SKM-1 treated with dmso at 0.1 percent for 144 hours (cell line): ENCODE data around the gene DCP2.

ENCODE experiments used
- DNase-seq: peaks from one replicate; lab custom pipeline; 2025; ENCODE audit not compliant: unreplicated experiment; lab: John Stamatoyannopoulos, UW

The DCP2 gene

GRCh38 chr5:113017881-113018635 is 41.5 kb downstream of the DCP2 start:
- no peak for DNase-seq

GRCh38 chr5:113020461-113021273 is 44.1 kb downstream of the DCP2 start:
- no peak for DNase-seq

GRCh38 chr5:113022661-113023060 is 46.1 kb downstream of the DCP2 start:
- DNase-seq, result no peak

- DNase-seq, result no peak
Observed at GRCh38 chr5:113024076-113024697, 47.6 kb downstream of the DCP2 start.

- DNase-seq, result no peak
Observed at GRCh38 chr5:113025596-113025995, 49.0 kb downstream of the DCP2 start.

GRCh38 chr5:113026211-113026610 is 49.6 kb downstream of the DCP2 start:
- DNase-seq, result no peak

- no peak for DNase-seq
Observed at GRCh38 chr5:113027015-113027414, 50.4 kb downstream of the DCP2 start.

GRCh38 chr5:113027431-113027830 is 50.8 kb downstream of the DCP2 start:
- DNase-seq, result no peak

GRCh38 chr5:113029614-113030013 is 53.0 kb downstream of the DCP2 start:
- DNase-seq, result no peak

GRCh38 chr5:113031104-113031503 is 54.5 kb downstream of the DCP2 start:
- no peak for DNase-seq

GRCh38 chr5:113031557-113031956 is 55.0 kb downstream of the DCP2 start:
- DNase-seq, result no peak

GRCh38 chr5:113034182-113034773 is 57.7 kb downstream of the DCP2 start:
- DNase-seq, result no peak

- DNase-seq, result no peak
Observed at GRCh38 chr5:113035096-113035495, 58.5 kb downstream of the DCP2 start.

GRCh38 chr5:113036321-113036720 is 59.7 kb downstream of the DCP2 start:
- no peak for DNase-seq

GRCh38 chr5:113036826-113037225 is 60.2 kb downstream of the DCP2 start:
- DNase-seq, result no peak

GRCh38 chr5:113038136-113038535 is 61.5 kb downstream of the DCP2 start:
- no peak for DNase-seq

GRCh38 chr5:113038714-113039113 is 62.1 kb downstream of the DCP2 start:
- no peak for DNase-seq

- DNase-seq, result no peak
Observed at GRCh38 chr5:113039229-113039933, 62.8 kb downstream of the DCP2 start.

- no peak for DNase-seq
Observed at GRCh38 chr5:113039934-113040285, 63.3 kb downstream of the DCP2 start.

- DNase-seq, result no peak
Observed at GRCh38 chr5:113040672-113041260, 64.2 kb downstream of the DCP2 start.
